GM23248 (cell line): ENCODE results near the gene CDAN1.

ENCODE experiments used
- EZH2 ChIP-seq: fragments of 200-600 bp; sonication (generic); IDR thresholded peaks from 2 replicates; pipeline ENCODE4 v1.6.1; 2018; ENCODE audit warnings: antibody characterized with exemption, mild to moderate bottlenecking; ENCODE audit not compliant: insufficient read depth, poor library complexity, severe bottlenecking
- EZH2phosphoT487 ChIP-seq: fragments of 200-600 bp; sonication (generic); IDR thresholded peaks from 2 replicates; pipeline ENCODE4 v1.6.1; 2018; ENCODE audit warnings: antibody characterized with exemption, moderate library complexity, mild to moderate bottlenecking, low read depth; ENCODE audit not compliant: insufficient read depth

DNA sequence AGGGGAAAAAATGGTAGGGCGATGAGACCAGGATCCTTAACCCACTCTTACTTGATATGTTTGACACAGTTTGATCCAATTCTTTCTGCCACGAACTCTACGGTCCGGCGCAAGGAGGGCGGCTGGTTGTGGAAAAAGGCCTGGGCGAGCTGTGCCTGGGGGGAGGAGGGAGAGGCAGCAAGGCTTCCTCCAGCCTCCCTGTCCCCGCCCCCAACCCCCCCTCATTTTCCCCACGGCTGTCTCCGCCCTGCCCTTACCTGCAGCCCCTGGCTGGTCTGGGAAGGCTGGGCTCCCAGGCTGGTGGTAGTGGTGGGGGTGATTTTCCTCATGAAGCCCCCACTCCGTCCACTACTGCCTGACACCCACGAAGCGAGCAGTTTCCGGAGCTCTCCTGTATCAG lies 8.0 kb downstream of the CDAN1 start:
- TF ChIP-seq EZH2phosphoT487, result no peak
- no peak for TF ChIP-seq EZH2
